Panc1 (cell line): ENCODE data around the gene ZNF420.

Experiments used
- CTCF ChIP-seq: fragments of 450-650 bp; IDR thresholded peaks from 2 replicates; pipeline ENCODE4 v1.5.1; 2017; ENCODE audit warnings: mild to moderate bottlenecking
- POLR2AphosphoS5 ChIP-seq: IDR thresholded peaks from 2 replicates; pipeline ENCODE4 v1.6.1; 2012; ENCODE audit warnings: mild to moderate bottlenecking, low read depth, low read length, moderate library complexity
- SIN3A ChIP-seq: IDR thresholded peaks from 2 replicates; pipeline ENCODE4 v1.6.1; 2012; ENCODE audit warnings: low read depth, mild to moderate bottlenecking, low read length, moderate library complexity, borderline replicate concordance; ENCODE audit not compliant: insufficient read depth
- TF ChIP-seq, protein P1 (sequence below), 2 experiments: IDR thresholded peaks; 2 replicates each; pipeline ENCODE4 v1.6.1; 2011 to 2012; ENCODE audit warnings: low read depth in 2 of 2, control low read depth in 1 of 2, low read length in 1 of 2, mild to moderate bottlenecking in 1 of 2, moderate library complexity in 1 of 2; ENCODE audit not compliant: insufficient read depth in 1 of 2

DNA sequence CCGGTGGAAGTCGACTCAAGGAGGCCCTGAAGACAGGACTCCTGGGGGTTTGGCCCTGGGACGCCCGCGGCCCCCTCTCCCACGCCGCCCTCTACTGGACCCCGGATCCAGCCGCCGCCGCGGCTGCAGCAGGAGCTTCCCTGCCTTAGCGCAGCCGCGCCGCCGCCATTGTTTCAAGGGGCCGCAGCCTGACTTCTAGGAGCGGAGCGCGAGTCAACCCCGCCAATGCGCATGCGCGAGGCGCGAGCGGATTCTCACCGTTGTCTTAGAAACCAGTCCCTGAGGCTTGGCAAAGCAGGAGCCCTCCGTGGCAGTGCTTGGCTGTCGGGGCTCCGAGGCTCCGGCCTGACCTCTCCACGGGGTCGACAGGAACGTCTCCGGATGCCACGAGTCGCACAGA lies 19.1 kb upstream of the ZNF420 start:
- TF ChIP-seq CTCF, result no peak
- no peak for TF ChIP-seq POLR2AphosphoS5
- TF ChIP-seq, protein P1, sequence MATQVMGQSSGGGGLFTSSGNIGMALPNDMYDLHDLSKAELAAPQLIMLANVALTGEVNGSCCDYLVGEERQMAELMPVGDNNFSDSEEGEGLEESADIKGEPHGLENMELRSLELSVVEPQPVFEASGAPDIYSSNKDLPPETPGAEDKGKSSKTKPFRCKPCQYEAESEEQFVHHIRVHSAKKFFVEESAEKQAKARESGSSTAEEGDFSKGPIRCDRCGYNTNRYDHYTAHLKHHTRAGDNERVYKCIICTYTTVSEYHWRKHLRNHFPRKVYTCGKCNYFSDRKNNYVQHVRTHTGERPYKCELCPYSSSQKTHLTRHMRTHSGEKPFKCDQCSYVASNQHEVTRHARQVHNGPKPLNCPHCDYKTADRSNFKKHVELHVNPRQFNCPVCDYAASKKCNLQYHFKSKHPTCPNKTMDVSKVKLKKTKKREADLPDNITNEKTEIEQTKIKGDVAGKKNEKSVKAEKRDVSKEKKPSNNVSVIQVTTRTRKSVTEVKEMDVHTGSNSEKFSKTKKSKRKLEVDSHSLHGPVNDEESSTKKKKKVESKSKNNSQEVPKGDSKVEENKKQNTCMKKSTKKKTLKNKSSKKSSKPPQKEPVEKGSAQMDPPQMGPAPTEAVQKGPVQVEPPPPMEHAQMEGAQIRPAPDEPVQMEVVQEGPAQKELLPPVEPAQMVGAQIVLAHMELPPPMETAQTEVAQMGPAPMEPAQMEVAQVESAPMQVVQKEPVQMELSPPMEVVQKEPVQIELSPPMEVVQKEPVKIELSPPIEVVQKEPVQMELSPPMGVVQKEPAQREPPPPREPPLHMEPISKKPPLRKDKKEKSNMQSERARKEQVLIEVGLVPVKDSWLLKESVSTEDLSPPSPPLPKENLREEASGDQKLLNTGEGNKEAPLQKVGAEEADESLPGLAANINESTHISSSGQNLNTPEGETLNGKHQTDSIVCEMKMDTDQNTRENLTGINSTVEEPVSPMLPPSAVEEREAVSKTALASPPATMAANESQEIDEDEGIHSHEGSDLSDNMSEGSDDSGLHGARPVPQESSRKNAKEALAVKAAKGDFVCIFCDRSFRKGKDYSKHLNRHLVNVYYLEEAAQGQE (IDR thresholded peaks at IDR 0.05; ENCODE audit: insufficient read depth in 1 of 2, low read depth in 2 of 2, low read length in 1 of 2), result no peak
- no peak for TF ChIP-seq SIN3A
